HG03571 (cell line): Measurements from ENCODE around the gene C1QTNF6.
"Not testable (repeated sequence)": the region's sequence is repeated elsewhere in the genome, so short reads cannot be mapped to it uniquely, and the experiment has no call there.

ENCODE experiments used
- ATAC-seq: cut with Tn5 transposase; IDR thresholded peaks from one replicate; pipeline ENCODE4 v1.9.1; 2021; ENCODE audit not compliant: unreplicated experiment

The C1QTNF6 gene

DNA sequence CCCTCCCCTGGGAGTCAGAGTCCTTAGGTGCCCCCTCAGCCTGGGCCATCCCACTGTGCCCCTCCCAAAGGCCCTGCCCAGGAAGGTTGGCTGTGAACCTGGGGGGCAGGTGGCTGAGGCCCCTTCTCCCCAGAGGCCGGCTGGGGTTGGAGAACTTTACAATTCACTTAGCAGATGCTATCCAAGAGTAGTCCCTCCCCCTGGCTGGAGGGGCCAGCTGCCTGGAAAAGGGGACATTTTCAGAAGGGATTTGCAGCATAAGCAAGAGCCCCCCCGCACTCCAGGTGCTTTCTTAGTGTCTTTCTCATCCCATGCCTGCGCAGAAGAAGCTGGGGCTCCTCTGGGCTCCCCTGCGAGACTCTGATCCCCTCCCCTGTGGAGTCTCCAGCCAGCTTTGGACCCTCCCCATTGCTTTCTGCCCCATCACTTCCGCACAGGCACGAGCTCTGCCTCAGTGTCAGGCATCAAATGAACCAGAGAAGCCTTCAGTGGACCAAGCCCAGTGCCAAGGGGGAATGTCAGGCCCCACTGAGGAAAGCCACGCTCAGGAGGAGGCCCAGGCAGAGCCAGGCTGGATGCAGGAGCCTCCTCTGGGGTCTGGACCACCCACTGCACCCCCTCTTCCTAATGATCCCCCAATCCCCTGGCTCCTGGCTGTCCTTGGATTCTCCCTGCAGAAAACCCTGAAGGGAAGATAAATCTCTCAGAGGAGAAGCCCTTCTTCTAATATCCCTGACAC, 20.5 kb upstream of the C1QTNF6 start:
- ATAC-seq = no peak

DNA sequence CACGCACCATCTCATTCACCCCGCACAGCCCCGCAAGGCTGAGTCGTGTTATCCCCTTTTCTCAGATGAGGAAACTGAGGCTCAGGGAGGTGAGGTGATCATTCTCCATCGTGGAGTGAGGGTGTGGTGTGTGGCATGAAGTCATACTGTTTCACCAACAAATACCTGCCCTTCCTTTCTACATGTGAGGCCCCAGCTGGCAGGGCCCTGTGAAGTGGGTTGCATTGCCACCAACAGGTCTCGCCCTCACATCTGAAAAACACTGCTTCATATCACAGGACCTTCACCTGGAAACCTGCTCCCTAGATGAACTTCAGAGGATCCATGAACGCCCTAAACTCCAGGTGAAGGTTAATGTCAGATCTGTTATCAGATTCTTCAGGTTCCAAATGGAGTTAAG, 19.9 kb upstream of the C1QTNF6 start:
- ATAC-seq = no peak

GRCh38 chr22:37206841-37207821, 19.1 kb upstream of the C1QTNF6 start:
- ATAC-seq = no peak

DNA sequence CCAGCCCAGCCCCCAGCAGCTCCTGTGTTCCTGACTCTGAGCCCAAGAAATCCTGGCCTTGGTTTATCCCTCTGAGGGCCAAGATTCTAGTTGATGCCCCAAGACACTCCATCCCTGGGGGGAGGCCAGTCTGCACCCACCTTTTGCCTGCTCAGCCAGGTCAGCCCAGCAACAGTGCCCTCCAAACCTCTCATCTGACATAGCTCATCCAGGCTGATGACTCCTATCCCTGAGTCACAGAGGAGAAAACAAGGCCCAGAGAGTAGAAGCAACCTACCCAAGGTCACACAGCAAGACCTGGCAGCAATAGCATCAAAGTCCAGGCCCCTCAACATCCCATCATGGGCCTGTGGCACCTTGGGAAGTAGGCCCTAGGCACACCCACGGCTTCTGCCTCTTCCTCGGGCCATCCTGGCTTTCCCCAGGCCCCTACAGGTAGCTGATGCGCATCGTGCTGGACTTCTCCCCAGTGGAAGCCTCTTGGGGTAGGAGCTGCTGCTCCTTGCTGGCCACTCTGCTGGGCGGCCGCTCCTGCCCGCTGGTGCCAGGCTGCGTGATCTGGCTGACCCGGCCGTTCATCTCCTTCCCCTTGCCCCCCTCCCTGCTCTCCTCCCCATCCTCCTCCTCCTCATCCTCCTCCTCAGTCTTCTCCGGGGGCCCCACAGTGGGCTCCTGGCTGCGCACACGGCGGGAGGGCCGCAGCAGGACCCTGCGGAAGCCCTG, 18.2 kb upstream of the C1QTNF6 start:
- no peak for ATAC-seq

DNA sequence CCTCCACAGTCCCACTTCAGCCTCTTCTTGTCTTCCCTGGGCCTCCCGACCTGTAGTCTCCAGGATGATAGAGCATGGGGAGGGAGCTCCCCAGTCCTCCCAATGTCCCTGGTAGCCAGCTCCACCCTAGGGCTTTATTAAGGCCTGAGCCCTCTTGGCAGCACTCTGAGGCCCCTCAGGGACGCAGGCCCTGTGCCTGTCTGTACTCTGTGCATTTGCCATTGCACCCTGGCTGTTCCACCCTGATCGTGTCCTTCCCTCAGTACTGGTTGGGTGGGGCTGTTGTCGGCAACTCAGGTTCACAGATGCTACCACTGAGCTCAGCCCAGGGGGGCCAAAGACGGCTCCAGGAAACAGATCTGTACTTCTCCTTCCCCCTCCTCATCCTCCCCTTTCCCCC, 17.0 kb upstream of the C1QTNF6 start:
- ATAC-seq = no peak

DNA sequence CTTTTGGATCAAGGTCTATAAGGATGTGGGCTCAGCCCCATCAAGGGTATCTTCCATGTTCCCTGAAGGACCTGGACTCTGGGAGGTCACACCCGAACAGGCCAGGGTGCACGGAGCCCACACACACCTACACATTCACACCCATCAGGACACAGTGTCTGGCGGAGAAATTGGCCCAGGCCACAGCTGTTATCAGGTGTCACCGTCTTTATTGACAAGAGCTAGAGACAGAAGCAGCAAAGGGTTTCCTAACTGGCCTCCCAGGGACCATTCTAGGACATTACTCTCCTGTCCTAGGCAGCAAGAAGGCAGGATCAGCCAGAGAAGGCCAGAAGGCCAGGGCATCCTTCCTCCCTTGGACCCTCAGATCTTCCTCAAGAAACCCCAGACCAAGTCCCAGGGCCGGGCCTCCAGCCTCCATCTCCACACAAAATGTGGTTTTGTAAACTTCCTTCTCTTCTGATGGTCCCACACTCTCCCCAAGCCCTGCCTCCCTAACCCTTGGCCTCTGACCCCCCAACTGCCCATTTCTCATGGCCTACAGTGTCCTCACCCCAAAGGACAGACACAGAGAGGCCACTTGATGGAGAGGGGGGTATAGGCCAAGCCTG, 16.1 kb upstream of the C1QTNF6 start:
- no peak for ATAC-seq

GRCh38 chr22:37203354-37204044, 15.5 kb upstream of the C1QTNF6 start:
- ATAC-seq = no peak

DNA sequence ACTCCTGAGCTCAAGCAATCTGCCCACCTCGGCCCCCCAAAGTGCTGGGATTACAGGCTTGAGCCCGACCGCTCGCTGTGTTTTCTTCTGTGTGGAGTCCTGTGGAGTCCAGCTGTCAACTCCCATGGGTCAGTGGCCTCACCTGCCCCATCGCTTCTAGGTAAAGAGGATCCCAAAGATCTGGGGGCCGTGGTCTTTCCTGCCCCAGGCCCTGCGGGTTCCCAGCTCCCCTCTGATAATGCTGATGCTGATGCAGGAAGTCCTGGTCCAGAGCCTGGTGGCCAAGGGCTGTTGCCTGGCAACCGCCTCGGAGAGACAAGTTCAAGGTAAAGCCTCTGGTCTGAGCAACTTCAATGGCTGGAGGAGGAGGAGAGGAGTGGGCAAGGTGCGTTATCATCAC, 14.7 kb upstream of the C1QTNF6 start:
- ATAC-seq = no peak

DNA sequence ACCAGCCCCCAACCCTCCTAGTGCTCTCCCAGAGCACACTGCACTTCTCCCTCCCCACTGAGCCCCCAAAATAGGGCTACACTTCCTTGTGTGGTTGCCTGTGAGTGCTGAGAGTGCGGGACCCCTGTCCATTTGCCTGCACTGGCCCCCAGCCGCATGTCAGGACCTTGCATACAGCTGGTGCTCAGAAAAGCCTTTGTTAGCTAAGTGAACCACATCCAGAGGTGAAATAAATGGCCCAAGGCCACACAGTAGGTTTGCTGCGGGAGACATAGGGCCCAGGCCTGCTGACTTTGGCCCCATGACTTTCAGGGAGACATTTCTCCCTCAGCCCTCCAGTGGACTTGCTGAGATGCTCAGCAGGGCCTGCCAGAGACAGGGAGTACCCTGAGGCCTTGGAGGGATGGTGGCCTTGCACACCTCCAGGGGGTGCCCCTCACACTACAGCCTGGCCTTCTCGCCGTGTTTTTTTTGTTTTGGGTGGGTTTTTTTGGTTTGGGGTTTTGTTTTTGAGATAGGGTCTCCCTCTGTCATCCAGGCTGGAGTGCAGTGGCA, 14.0 kb upstream of the C1QTNF6 start:
- no peak for ATAC-seq

DNA sequence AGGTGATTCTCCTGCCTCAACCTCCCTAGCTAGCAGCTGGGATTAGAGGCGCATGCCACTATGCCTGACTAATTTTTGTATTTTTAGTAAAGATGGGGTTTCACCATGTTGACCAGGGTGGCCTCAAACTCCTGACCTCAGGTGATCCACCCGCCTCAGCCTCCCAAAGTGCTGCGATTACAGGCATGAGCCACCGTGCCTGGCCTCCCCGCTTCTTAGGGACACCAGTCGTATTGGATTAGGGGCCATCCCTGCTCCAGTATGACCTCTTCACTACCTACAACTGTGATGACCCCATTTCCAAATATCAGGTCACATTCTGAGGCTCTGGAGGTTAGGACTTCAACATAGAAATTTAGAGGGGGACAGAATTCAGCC, 13.4 kb upstream of the C1QTNF6 start:
- ATAC-seq = not testable (repeated sequence)

DNA sequence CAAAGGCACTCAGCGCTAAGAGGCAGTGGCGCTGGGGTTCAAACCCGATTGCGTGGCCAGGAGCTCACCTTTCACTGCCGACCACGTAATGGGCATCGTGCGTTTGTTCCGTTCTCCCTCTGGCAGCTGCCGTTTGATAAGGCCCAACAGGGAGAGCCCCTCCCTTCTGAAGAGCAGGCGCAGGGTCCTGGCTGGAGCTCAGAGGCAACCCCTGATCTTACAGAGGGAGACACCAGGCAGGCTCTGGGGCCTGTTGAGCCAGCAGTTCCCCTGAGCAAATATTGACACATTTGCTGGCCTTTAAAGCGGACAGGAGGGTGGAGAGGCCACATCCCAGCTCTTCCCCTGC, 11.7 kb upstream of the C1QTNF6 start:
- ATAC-seq = no peak

DNA sequence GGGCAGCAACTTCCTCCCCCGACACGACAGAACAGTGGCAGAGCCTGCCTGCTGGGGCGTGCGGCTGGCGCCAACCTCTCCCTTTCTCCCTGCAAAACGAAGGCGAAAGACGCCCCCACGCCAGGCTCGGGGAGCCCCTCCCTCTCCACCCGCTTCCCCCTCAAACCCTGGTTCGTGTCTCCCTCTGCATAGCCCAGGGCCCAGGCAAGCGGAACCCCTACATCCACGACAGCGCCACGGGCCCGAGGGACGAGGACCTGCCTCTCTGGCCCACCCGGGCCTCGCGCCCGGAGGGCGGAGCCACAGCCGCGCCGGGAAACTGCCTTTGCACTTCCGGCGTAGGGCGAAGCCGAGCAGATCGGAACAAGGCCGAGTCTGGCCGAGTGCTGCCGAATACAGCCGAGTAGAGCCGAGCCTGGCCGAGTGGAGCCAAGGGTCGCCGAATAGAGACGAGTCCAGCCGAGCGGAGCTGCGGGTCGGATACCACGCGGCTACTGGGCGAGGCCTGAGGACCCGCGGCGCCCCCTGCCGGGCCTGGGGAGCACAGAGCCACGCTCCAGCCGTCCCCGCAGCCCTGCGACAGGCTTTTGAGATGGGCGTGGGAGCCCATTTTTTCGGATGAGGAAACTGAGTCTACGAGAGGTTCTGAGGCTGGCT, 11.2 kb upstream of the C1QTNF6 start:
- ATAC-seq = peak; percentile 90

GRCh38 chr22:37198258-37199102, 10.4 kb upstream of the C1QTNF6 start:
- ATAC-seq = no peak

- no peak for ATAC-seq
Observed at GRCh38 chr22:37197451-37198257, 9.6 kb upstream of the C1QTNF6 start.

- ATAC-seq = no peak
Observed at GRCh38 chr22:37196539-37197450, 8.7 kb upstream of the C1QTNF6 start.

DNA sequence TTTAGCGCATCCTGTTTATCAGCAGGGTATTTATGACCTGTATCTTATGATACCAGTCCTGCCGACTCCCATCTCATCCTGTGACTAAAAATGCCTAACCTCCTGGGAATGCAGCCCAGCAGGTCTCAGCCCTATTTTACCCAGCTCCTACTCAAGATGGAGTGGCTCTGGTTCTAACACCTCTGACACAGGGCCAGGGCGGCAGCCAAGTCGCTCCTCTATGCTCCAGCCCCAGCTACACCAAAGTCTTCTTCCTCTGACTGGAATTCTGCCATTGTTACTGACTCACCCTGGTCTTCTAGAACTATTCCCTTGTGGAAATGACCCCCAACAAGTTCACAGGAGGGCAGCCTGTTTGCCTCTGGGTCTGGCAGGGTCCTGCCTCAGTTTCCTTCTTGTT, 7.9 kb upstream of the C1QTNF6 start:
- ATAC-seq = no peak

DNA sequence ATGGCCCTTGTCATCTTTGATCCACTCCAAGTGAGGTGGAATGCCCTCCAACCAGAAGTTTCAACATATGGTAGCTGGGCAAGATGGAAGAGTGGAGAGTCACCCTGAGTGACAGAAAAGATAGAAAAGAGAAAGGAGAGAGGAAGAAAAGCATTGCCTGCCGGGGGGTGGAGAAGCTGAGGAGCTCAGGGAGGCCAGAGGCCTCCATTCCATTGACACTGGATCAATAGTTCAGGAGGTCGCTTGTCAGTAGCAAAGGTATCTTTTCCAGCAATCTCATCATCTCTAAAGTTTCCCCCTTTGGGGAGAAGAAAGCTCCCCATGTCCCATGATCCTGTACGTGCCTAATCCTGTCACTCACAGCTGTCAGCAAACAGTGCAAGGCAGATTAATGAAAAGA, 6.7 kb upstream of the C1QTNF6 start:
- no peak for ATAC-seq
